ENCODE results near the gene CHRND. TPM values are rescaled to one million over a fixed set of nuclear protein-coding genes. Genes with fewer than 3 reads are reported as not detected.
A peak's percentile ranks its signal among the peaks of the same experiment; 100 is the strongest.

Gene CHRND
- total and polyA plus RNA-seq, 2 experiments from 2014 or later: 0.10 to 0.11 TPM

- H3K27ac ChIP-seq (ENCODE audit: low read depth): no peak overlapping the region
- Mint-ChIP-seq H3K36me3 (ENCODE audit: low read depth) (no peaks in the 10 kb centered on the region; the same call in 2 of the 3 replicates), H3K4me3 (no peak overlapping the region; the same call in 2 of the 3 replicates), H3K27ac (no peak overlapping the region), H3K4me1 (peaks cover 37% of the 10 kb centered on the region), H3K9me3 (no peaks in the 10 kb centered on the region), H3K27me3 (ENCODE audit: insufficient read depth, low read depth, poor library complexity) (peaks cover 61% of the 10 kb centered on the region)
- no peak overlapping the region for H2AFZ ChIP-seq
- H3K9me2 ChIP-seq (ENCODE audit: insufficient read depth): no peaks in the 10 kb centered on the region
- peak overlapping the region; percentile 55 for H3K4me2 ChIP-seq
- H3F3A ChIP-seq (replicated peaks; ENCODE audit: low read depth): 0 out of 2 replicates have a peak, but pooled peaks cover 5% of the 10 kb centered on the region
- no peaks in the 10 kb centered on the region for H3K36me3 ChIP-seq (ENCODE audit: insufficient read depth)
- no peaks in the 10 kb centered on the region for H3K79me2 ChIP-seq (replicated peaks; ENCODE audit: insufficient read depth)
- H3K27me3 ChIP-seq (ENCODE audit: insufficient read depth): peaks cover 53% of the 10 kb centered on the region
- H4K20me1 ChIP-seq (replicated peaks; ENCODE audit: insufficient read depth): no peaks in the 10 kb centered on the region
- ATAC-seq (peak; percentile 11), DNase-seq (ENCODE audit: low spot score) (no peak)
- H3K4me3 ChIP-seq: no peak overlapping the region
- TF ChIP-seq, protein P1, sequence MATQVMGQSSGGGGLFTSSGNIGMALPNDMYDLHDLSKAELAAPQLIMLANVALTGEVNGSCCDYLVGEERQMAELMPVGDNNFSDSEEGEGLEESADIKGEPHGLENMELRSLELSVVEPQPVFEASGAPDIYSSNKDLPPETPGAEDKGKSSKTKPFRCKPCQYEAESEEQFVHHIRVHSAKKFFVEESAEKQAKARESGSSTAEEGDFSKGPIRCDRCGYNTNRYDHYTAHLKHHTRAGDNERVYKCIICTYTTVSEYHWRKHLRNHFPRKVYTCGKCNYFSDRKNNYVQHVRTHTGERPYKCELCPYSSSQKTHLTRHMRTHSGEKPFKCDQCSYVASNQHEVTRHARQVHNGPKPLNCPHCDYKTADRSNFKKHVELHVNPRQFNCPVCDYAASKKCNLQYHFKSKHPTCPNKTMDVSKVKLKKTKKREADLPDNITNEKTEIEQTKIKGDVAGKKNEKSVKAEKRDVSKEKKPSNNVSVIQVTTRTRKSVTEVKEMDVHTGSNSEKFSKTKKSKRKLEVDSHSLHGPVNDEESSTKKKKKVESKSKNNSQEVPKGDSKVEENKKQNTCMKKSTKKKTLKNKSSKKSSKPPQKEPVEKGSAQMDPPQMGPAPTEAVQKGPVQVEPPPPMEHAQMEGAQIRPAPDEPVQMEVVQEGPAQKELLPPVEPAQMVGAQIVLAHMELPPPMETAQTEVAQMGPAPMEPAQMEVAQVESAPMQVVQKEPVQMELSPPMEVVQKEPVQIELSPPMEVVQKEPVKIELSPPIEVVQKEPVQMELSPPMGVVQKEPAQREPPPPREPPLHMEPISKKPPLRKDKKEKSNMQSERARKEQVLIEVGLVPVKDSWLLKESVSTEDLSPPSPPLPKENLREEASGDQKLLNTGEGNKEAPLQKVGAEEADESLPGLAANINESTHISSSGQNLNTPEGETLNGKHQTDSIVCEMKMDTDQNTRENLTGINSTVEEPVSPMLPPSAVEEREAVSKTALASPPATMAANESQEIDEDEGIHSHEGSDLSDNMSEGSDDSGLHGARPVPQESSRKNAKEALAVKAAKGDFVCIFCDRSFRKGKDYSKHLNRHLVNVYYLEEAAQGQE (IDR thresholded peaks at IDR 0.05; ENCODE audit: unreplicated experiment): no peak
- TF ChIP-seq POLR2AphosphoS5 (IDR thresholded peaks at IDR 0.05; ENCODE audit: low read depth) (no peak), CREB1 (CRISPR knock-in tag; IDR thresholded peaks at IDR 0.05; ENCODE audit: low read depth) (no peak), JUNB (IDR thresholded peaks at IDR 0.05; ENCODE audit: unreplicated experiment) (no peak)
- H3K4me1 ChIP-seq (ENCODE audit: insufficient read depth): peaks cover 19% of the 10 kb centered on the region
Measured at GRCh38 chr2:232489516-232490220, 36.3 kb upstream of the CHRND start.

DNA sequence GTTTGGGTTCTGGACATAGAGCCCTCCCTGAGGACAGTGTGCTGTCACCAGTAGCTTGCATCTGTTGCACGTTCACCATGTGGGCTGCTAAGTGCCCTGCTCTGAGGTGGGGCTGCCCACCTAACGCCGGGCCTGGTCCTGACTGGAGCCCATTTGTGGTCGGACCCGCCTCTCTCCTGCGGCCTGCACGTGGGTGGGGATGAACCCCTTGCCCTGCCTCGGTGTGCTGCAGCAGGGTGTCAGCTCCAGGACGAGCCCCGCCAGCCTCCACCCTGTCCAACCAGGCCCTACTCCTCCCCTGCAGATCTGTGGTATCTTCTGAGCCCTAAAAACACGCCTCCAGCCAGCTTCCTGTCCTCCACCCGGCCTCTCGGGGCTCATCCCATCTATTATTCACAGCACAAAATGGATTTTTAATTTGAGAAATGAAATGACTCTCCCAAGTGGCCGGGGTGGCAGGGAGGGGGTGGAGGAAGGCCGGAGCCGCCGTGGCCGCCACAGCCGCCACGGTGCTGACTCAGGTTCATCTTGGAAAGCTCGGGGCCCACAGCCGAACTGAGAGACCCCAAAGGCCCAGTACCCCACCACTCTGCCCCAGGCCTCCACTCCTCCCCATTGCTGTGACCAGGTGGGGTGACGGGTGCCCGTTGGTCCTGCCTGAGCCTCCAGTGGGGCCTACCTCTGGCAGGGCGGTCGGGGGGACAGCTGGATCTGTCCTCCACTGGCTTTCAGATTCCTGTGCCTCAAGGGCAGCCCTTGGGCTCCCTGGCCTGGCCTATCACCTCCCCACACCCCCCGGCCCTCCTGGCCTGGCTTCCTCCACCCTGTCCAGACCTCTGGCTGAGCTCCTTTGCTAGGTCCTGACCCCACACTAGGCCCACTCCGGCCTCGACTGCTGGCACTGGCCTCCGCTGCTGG is 35.5 kb upstream of the CHRND start:
- Histone ChIP-seq H3K9me2 (ENCODE audit: insufficient read depth) (no peaks in the 10 kb centered on the region), H3K27ac (ENCODE audit: low read depth) (no peak overlapping the region), H3F3A (replicated peaks; ENCODE audit: low read depth) (0 out of 2 replicates have a peak, but pooled peaks cover 5% of the 10 kb centered on the region), H3K27me3 (ENCODE audit: insufficient read depth) (peaks cover 44% of the 10 kb centered on the region), H3K4me1 (ENCODE audit: insufficient read depth) (peaks cover 19% of the 10 kb centered on the region), H4K20me1 (replicated peaks; ENCODE audit: insufficient read depth) (no peaks in the 10 kb centered on the region), H2AFZ (no peak overlapping the region), H3K4me3 (no peak overlapping the region), H3K4me2 (no peak overlapping the region; the same call in 1 of the 2 replicates), H3K36me3 (ENCODE audit: insufficient read depth) (no peaks in the 10 kb centered on the region), H3K79me2 (replicated peaks; ENCODE audit: insufficient read depth) (no peaks in the 10 kb centered on the region)
- Mint-ChIP-seq H3K36me3 (ENCODE audit: low read depth) (no peaks in the 10 kb centered on the region; the same call in 2 of the 3 replicates), H3K4me3 (no peak overlapping the region; the same call in 2 of the 3 replicates), H3K4me1 (peaks cover 34% of the 10 kb centered on the region), H3K27ac (no peak overlapping the region), H3K9me3 (no peaks in the 10 kb centered on the region), H3K27me3 (ENCODE audit: insufficient read depth, low read depth, poor library complexity) (peaks cover 53% of the 10 kb centered on the region)
- DNase-seq (ENCODE audit: low spot score): no peak
- ATAC-seq: no peak
- TF ChIP-seq POLR2AphosphoS5 (IDR thresholded peaks at IDR 0.05; ENCODE audit: low read depth) (no peak), ZNF462 (CRISPR knock-in tag; IDR thresholded peaks at IDR 0.05) (no peak), CTCF (conservative IDR thresholded peaks at IDR 0.05; ENCODE audit: low read depth in 2 of 2) (no peak)

Measured in GM23338 (cell line).